ENCODE measurements around the gene ZNF280A.
"Not testable (repeated sequence)": the region's sequence is repeated elsewhere in the genome, so short reads cannot be mapped to it uniquely, and the experiment has no call there.

The ZNF280A gene

GRCh38 chr22:22474733-22475132 is 45.3 kb downstream of the ZNF280A start:
- no peak for TF ChIP-seq CTCF (IDR thresholded peaks at IDR 0.05; ENCODE audit: unreplicated experiment in 3 of 3)
- Mint-ChIP-seq H3K27me3 (ENCODE audit: low read depth) (peaks cover 8% of the 10 kb centered on the region), H3K36me3 (ENCODE audit: low read depth) (no peaks in the 10 kb centered on the region), H3K27ac (no peak overlapping the region), H3K4me3 (no peak overlapping the region), H3K9me3 (peaks cover 4% of the 10 kb centered on the region), H3K4me1 (no peaks in the 10 kb centered on the region)

DNA sequence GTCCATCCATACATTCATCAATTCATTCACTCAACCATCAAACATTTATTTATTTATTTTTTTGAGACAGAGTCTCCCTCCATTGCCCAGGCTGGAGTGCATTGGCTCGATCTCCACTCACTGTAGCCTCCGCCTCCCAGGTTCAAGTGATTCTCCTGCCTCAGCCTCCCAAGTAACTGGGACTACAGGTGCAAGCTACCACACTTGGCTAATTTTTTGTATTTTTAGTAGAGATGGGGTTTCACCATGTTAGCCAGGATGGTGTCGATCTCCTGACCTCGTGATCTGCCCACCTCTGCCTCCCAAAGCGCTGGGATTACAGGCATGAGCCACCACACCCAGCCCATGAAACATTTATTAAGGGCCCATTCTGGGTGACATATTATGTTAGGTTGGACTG is 49.0 kb downstream of the ZNF280A start:
- H3K4me1 Mint-ChIP-seq; H3K36me3 Mint-ChIP-seq (ENCODE audit: low read depth); H3K4me3 Mint-ChIP-seq; H3K27ac Mint-ChIP-seq: not testable (repeated sequence)
- H3K9me3 Mint-ChIP-seq = peaks cover 26% of the 10 kb centered on the region
- peaks cover 20% of the 10 kb centered on the region for H3K27me3 Mint-ChIP-seq (ENCODE audit: low read depth)

- Mint-ChIP-seq H3K27ac (no peak overlapping the region), H3K27me3 (ENCODE audit: low read depth) (peaks cover 22% of the 10 kb centered on the region), H3K4me1 (no peaks in the 10 kb centered on the region), H3K4me3 (no peak overlapping the region), H3K36me3 (ENCODE audit: low read depth) (no peaks in the 10 kb centered on the region), H3K9me3 (peaks cover 27% of the 10 kb centered on the region)
- no peak for TF ChIP-seq CTCF (IDR thresholded peaks at IDR 0.05; ENCODE audit: unreplicated experiment in 3 of 3)
Measured at GRCh38 chr22:22469527-22469926, 50.5 kb downstream of the ZNF280A start.

DNA sequence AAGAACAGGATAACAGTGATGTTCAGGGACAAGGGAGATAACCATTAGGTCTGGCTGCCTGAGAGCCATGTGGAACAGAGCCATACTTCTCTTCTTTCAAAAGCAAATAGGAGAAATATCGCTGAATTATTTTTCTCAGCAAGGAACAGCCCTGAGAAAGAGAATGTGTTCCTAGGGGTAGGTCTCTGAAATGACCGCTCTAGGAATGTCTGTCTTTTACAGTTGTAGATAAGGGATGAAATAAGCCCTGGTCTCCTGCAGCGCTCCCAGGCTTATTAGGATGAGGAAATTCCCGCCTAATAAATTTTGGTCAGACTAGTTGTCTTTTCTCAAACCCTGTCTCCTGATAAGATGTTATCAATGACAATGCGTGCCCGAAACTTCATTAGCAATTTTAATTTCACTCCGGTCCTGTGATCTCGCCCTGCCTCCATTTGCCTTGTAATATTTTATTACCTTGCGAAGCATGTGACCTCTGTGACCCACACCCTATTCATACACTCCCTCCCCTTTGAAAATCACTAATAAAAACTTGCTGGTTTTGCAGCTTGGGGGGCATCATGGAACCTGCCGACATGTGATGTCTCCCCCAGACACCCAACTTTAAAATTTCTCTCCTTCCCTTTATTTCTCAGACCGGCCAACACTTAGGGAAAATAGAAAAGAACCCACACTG is 51.1 kb downstream of the ZNF280A start:
- H3K27me3 Mint-ChIP-seq (ENCODE audit: low read depth) = peaks cover 27% of the 10 kb centered on the region
- H3K4me3 Mint-ChIP-seq; H3K27ac Mint-ChIP-seq; H3K36me3 Mint-ChIP-seq (ENCODE audit: low read depth); H3K4me1 Mint-ChIP-seq: not testable (repeated sequence)
- H3K9me3 Mint-ChIP-seq = peaks cover 27% of the 10 kb centered on the region

- no peaks in the 10 kb centered on the region for H3K36me3 Mint-ChIP-seq (ENCODE audit: low read depth)
- H3K4me1 Mint-ChIP-seq = no peaks in the 10 kb centered on the region
- peaks cover 32% of the 10 kb centered on the region for H3K27me3 Mint-ChIP-seq (ENCODE audit: low read depth)
Measured at GRCh38 chr22:22467112-22467511, 53.0 kb downstream of the ZNF280A start.

GRCh38 chr22:22465782-22466181 is 54.3 kb downstream of the ZNF280A start:
- Mint-ChIP-seq H3K4me1 (no peaks in the 10 kb centered on the region), H3K27ac (no peak overlapping the region), H3K27me3 (ENCODE audit: low read depth) (peaks cover 39% of the 10 kb centered on the region), H3K36me3 (ENCODE audit: low read depth) (no peaks in the 10 kb centered on the region), H3K4me3 (no peak overlapping the region), H3K9me3 (peaks cover 30% of the 10 kb centered on the region)
- no peak for TF ChIP-seq CTCF (IDR thresholded peaks at IDR 0.05; ENCODE audit: unreplicated experiment in 3 of 3)

More at GRCh38 chr22:22467112-22467511, 53.0 kb downstream of the ZNF280A start:
- H3K27ac Mint-ChIP-seq = no peak overlapping the region
- peaks cover 27% of the 10 kb centered on the region for H3K9me3 Mint-ChIP-seq
- H3K4me3 Mint-ChIP-seq = no peak overlapping the region
- no peak for TF ChIP-seq CTCF (IDR thresholded peaks at IDR 0.05; ENCODE audit: unreplicated experiment in 3 of 3)

GRCh38 chr22:22465094-22465602 is 54.9 kb downstream of the ZNF280A start:
- no peak for TF ChIP-seq CTCF (IDR thresholded peaks at IDR 0.05; ENCODE audit: unreplicated experiment in 3 of 3)
- H3K4me1 Mint-ChIP-seq = no peaks in the 10 kb centered on the region
- H3K4me3 Mint-ChIP-seq = no peak overlapping the region
- no peak overlapping the region for H3K27ac Mint-ChIP-seq
- no peaks in the 10 kb centered on the region for H3K36me3 Mint-ChIP-seq (ENCODE audit: low read depth)
- H3K27me3 Mint-ChIP-seq (ENCODE audit: low read depth) = peaks cover 39% of the 10 kb centered on the region
- peaks cover 30% of the 10 kb centered on the region for H3K9me3 Mint-ChIP-seq

Data from nephron (organoid).